AG04449 (cell line): ENCODE results near the gene RIMS4.

Experiments
- CTCF ChIA-PET: fragments of 350-600 bp; formaldehyde crosslinking; extraction: SDS; loops from one replicate; lab custom pipeline; 2021; ENCODE audit warnings: antibody characterized with exemption; lab: Yijun Ruan, JAX
- POLR2A ChIA-PET: fragments of 400-600, 350-600 bp; formaldehyde crosslinking; extraction: SDS; loops from one replicate; lab custom pipeline; 2020; ENCODE audit warnings: antibody characterized with exemption, inconsistent platforms; lab: Yijun Ruan, JAX
- DNase-seq: peaks from one replicate; pipeline ENCODE4 v3.0.0-alpha.2; 2010; ENCODE audit warnings: low read depth, low spot score
- H3K4me3 ChIP-seq: 2 replicates; pipeline ENCODE4 v1.5.1; 2011; ENCODE audit warnings: low read depth, mild to moderate bottlenecking, control low read depth, low read length
- TF ChIP-seq, protein P1 (sequence below): IDR thresholded peaks from one replicate; pipeline ENCODE4 v1.5.1; 2011; ENCODE audit warnings: mild to moderate bottlenecking, moderate library complexity, low read length, control low read depth, inconsistent platforms; ENCODE audit not compliant: insufficient read depth; ENCODE audit errors: missing control alignments

The RIMS4 gene

DNA sequence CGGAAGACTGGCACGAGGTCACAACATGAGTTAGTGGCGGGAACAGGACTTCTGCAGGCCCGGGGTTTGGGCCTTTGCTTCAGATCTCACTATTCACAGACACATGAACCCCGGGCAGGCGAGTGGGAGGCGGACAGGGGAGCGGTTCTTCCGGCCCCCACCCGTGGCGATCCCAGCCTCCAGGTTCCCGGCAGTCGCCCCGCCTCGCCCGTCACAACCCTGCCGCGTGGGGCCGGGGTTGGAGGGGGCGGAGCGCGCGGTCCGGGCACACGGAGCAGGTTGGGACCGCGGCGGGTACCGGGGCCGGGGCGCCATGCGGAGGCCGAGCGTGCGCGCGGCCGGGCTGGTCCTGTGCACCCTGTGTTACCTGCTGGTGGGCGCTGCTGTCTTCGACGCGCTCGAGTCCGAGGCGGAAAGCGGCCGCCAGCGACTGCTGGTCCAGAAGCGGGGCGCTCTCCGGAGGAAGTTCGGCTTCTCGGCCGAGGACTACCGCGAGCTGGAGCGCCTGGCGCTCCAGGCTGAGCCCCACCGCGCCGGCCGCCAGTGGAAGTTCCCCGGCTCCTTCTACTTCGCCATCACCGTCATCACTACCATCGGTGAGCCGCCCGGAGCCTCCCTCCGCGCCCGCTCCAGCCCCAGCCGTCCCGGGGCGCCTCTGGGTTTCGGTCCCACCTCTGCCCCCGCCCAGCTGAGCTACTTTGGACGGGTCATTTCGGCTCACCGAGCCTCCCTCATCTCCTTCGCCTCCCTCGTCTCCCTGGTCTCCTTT is 64.6 kb downstream of the RIMS4 start, which contains the start of gene KCNK15:
TSS of gene KCNK15 (plus strand) at position 268 of the 769 bp plus-strand sequence. CDS start at position 314, 46 bp downstream.
- H3K4me3 ChIP-seq: peak within 1 kb of the TSS; percentile 50
- no peak for DNase-seq
- CTCF ChIA-PET: interaction anchor here (0.8 to 15.2 kb wide), 13 partner anchors 8 to 131 kb away, joined by 3 to 169 read pairs (median 15); no protein-coding TSS in a partner anchor
- TF ChIP-seq, protein P1, sequence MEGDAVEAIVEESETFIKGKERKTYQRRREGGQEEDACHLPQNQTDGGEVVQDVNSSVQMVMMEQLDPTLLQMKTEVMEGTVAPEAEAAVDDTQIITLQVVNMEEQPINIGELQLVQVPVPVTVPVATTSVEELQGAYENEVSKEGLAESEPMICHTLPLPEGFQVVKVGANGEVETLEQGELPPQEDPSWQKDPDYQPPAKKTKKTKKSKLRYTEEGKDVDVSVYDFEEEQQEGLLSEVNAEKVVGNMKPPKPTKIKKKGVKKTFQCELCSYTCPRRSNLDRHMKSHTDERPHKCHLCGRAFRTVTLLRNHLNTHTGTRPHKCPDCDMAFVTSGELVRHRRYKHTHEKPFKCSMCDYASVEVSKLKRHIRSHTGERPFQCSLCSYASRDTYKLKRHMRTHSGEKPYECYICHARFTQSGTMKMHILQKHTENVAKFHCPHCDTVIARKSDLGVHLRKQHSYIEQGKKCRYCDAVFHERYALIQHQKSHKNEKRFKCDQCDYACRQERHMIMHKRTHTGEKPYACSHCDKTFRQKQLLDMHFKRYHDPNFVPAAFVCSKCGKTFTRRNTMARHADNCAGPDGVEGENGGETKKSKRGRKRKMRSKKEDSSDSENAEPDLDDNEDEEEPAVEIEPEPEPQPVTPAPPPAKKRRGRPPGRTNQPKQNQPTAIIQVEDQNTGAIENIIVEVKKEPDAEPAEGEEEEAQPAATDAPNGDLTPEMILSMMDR: no peak
- POLR2A ChIA-PET: no interaction called here

DNA sequence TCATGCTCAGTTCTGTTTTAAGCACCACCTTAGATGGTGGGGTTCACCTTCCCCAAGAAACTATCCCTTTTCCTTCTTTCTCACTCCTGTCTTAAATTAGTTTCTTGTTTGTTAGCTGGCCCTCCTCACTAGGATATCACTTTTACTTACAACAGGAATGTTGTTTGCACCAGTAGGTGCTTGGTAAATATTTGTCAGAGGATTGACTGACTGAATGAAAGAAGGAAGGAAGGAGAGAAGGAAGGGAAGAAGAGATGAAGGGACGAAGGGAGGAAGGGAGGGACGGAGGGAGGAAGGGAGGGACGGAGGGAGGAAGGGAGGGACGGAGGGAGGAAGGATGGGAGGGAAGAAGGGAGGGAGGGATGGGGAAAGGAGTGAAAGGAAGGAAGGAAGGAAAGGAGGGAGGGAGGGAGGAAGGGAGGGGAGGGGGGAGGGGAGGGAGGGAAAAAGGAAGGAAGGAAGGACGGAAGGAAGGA is 65.2 kb downstream of the RIMS4 start:
- TF ChIP-seq, protein P1: no peak
- CTCF ChIA-PET: interaction anchor here (0.8 to 15.2 kb wide), 4 partner anchors 61 to 530 kb away, joined by 3 to 169 read pairs (median 72); no protein-coding TSS in a partner anchor
- DNase-seq: no peak
- H3K4me3 ChIP-seq: no peak overlapping the region; the same call in 1 of the 2 replicates
- POLR2A ChIA-PET: no interaction called here

DNA sequence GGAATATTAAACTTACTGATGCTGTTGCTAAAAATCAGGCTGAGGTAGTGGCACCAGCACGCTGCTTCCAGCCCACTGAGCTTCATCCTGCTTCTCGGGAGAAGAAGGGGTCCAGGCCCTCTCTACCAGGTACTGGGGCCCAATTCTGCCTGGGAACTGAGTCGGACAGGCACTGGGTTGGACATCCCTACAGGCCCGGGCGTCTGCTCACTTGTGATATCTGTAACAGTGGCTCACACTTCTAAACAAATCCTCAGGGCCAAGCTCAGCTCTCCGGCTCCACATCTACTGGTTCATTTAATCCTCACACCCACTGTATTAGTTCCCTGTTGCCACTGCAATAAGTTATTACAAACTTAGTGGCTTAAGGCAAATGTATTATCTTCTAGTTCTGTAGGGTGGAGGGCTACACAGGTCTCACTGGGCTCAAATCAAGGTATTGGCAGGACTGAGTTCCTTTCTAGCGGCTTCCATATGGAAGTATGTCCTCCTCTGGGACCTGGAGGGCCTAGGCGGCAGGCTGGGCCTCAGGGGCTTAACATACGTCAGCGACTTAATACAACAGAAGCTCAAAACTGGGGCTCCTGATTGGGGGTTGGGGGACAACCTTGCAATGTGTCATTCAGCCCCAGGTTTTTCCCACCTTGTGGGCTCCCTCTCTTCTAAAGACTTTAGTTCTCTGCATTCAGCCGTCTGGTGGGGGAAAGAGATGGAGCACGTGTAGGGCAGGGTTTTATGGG is 66.3 kb downstream of the RIMS4 start:
- POLR2A ChIA-PET: no interaction called here
- CTCF ChIA-PET: interaction anchor here (0.8 to 15.2 kb wide), 4 partner anchors 9 to 529 kb away, joined by 3 to 169 read pairs (median 74); no protein-coding TSS in a partner anchor
- DNase-seq: no peak
- no peak overlapping the region for H3K4me3 ChIP-seq
- TF ChIP-seq, protein P1: no peak

DNA sequence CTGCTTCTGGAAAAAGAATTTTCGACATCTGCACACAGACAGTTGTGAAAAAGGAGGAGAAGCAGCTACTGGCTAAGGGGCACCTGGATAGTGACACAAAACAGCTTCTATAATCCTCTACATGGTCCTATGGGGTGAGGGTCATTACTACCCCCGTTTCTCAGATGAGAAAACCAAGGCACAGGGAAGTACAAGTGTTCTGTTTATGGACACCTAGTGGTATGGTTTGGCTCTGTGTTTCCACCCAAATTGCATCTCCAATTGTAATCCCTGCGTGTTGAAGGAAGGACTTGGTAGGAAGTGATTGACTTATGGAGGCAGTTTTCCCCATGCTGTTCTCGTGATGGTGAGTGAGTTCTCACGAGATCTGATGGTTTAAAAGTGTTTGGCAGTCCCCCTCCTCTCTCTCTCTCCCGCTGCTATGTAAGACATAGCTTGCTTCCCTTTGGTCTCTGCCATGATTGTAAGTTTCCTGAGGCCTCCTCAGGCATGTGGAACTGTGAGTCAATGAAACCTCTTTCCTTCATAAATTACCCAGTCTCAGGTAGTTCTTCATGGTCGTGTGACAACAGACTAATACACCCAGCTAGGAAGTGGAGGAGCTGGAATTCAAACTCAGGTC is 67.2 kb downstream of the RIMS4 start:
- no peak overlapping the region for H3K4me3 ChIP-seq
- TF ChIP-seq, protein P1: no peak
- POLR2A ChIA-PET: no interaction called here
- no peak for DNase-seq
- CTCF ChIA-PET: interaction anchor here (1.2 to 15.2 kb wide), 4 partner anchors 8 to 125 kb away, joined by 5 to 169 read pairs (median 74); no protein-coding TSS in a partner anchor

DNA sequence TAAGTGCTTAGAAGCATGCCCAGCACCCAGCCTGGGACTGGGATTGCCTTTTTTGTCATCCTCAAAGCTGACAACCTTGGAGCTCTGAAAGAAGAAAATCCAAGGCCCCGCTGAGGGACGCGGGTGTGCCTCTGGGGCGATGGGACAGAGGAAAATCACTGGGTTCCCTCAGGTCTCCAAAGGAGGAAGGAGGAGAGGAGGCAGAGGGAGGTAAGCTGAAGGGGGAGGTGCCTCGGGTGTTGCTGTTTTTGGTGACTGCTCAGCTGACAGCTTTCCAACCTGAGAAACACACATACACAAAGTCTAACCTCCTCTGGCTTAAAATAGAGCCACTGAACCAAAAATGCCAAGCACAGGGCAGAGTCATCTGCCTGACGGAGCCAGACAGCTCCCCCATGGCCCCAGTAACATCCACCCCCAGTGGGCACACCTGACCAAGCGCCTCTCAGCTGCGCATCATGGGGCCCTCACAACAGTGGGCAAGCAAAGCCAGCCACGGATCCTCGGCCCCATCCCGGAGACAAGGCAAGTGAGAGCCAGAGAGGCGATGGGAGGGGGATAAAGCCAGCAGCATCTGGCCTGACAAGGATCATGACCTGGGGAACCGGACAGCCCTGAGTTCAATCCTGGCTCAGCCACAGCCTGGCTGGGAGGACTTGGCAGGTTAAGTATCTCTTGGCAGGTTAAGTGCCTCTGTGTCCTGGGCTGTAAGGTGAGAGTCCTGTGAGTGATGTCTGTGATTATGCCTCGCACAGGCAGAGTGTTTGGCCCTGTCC is 67.9 kb downstream of the RIMS4 start:
- POLR2A ChIA-PET: no interaction called here

More for the DNA sequence above, 67.9 kb downstream of the RIMS4 start:
- CTCF ChIA-PET: interaction anchor here (0.6 to 15.2 kb wide), 5 partner anchors 9 to 126 kb away, joined by 3 to 169 read pairs (median 5); no protein-coding TSS in a partner anchor
- TF ChIP-seq, protein P1: no peak
- DNase-seq: no peak
- H3K4me3 ChIP-seq: no peak overlapping the region
